ENCODE measurements around the gene ADAMTS12.

Gene ADAMTS12

DNA sequence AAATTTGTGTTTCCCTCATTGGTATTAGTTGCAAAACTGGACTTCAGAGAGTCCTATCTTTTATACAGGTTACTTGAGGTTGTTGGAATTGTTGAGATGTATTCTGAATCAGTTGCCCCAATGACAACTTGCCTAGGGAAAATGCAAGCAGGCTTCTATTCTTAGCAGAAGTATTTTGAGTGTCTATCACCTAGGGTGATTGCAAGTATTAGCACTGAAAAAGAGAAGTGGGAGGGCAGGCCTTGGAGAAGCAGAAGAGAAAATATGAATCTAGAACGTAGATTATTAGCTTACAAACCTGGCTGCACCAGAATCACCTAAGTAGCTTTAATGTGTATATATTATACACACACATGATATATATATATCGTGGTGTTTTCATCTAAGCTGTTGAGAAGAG, 43.2 kb downstream of the ADAMTS12 start:
- Mint-ChIP-seq H3K36me3 (ENCODE audit: low read depth) (peaks cover 32% of the 10 kb centered on the region), H3K9me3 (peaks cover 14% of the 10 kb centered on the region), H3K4me3 (no peak overlapping the region), H3K4me1 (peaks cover 34% of the 10 kb centered on the region), H3K27me3 (ENCODE audit: low read depth, poor library complexity) (no peaks in the 10 kb centered on the region), H3K27ac (no peak overlapping the region)
- TF ChIP-seq, protein P1, sequence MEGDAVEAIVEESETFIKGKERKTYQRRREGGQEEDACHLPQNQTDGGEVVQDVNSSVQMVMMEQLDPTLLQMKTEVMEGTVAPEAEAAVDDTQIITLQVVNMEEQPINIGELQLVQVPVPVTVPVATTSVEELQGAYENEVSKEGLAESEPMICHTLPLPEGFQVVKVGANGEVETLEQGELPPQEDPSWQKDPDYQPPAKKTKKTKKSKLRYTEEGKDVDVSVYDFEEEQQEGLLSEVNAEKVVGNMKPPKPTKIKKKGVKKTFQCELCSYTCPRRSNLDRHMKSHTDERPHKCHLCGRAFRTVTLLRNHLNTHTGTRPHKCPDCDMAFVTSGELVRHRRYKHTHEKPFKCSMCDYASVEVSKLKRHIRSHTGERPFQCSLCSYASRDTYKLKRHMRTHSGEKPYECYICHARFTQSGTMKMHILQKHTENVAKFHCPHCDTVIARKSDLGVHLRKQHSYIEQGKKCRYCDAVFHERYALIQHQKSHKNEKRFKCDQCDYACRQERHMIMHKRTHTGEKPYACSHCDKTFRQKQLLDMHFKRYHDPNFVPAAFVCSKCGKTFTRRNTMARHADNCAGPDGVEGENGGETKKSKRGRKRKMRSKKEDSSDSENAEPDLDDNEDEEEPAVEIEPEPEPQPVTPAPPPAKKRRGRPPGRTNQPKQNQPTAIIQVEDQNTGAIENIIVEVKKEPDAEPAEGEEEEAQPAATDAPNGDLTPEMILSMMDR (IDR thresholded peaks at IDR 0.05): no peak
- no peak for DNase-seq

DNA sequence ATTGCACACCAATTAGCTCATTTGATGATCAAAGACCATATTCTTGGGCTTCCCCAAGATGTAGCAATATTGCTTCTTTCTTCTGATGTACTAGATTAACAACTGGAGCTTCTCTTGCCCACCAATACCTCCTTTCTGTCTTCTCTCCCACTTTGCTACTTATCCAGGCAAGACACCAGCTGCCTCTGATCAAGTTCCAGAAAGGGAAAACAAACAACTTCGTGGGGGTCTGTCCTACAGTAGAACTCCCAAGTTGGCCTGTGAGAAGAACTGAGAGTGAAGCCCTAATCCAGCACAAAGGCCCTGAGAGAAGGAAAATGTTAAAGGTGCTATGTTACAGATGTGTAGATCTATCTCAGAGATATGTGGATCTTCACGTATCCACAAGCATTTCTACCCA, 44.9 kb downstream of the ADAMTS12 start:
- Mint-ChIP-seq H3K9me3 (peaks cover 21% of the 10 kb centered on the region), H3K4me3 (no peak overlapping the region), H3K36me3 (ENCODE audit: low read depth) (peaks cover 39% of the 10 kb centered on the region), H3K27me3 (ENCODE audit: low read depth, poor library complexity) (peaks cover 4% of the 10 kb centered on the region), H3K4me1 (peaks cover 17% of the 10 kb centered on the region), H3K27ac (no peak overlapping the region)
- TF ChIP-seq, protein P1 (IDR thresholded peaks at IDR 0.05): no peak
- no peak for DNase-seq

DNA sequence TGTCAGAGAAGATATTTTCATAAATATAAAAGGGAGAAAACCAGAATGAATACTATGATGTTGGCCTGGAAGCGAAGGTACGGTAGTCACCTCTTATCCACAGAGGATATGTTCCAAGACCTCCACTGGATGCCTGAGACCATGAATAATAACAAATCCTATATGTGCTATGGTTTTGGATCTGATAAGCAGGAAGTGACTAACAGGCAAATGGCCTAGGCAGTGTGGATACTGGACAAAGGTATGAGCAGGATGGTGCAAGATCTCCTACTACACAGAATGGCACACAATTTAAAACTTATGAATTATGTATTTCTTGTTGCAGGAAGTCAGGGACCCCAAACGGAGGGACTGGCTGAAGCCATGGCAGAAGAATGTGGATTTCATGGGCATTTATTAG, 48.2 kb downstream of the ADAMTS12 start:
- H3K27me3 Mint-ChIP-seq (ENCODE audit: low read depth, poor library complexity): peaks cover 4% of the 10 kb centered on the region
- H3K27ac Mint-ChIP-seq: no peak overlapping the region
- peaks cover 21% of the 10 kb centered on the region for H3K9me3 Mint-ChIP-seq
- no peak for DNase-seq
- no peaks in the 10 kb centered on the region for H3K4me1 Mint-ChIP-seq
- TF ChIP-seq, protein P1 (IDR thresholded peaks at IDR 0.05): no peak
- H3K36me3 Mint-ChIP-seq (ENCODE audit: low read depth): peaks cover 39% of the 10 kb centered on the region
- H3K4me3 Mint-ChIP-seq: no peak overlapping the region

DNA sequence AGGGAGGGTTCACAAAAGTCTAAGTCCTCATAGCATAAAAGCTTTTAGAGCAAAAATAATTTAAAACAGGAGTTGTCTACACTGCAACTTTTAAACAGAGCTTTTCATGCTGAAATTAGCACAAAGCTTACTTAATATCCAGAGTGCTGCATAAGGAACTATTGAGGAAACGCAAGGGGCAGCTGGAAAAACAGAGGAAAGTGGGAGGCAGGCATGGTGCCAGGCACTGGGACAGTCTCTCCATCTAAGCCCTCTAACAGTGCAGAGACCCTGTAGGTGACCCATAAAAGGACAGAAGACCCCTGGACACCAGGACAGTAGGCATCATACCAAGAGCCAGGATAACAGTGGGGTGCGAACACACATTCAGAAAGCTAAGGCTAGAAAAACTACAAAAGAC, 49.3 kb downstream of the ADAMTS12 start:
- no peak for DNase-seq
- Mint-ChIP-seq H3K9me3 (peaks cover 21% of the 10 kb centered on the region), H3K27me3 (ENCODE audit: low read depth, poor library complexity) (peaks cover 4% of the 10 kb centered on the region), H3K27ac (no peak overlapping the region), H3K36me3 (ENCODE audit: low read depth) (peaks cover 39% of the 10 kb centered on the region), H3K4me1 (no peaks in the 10 kb centered on the region), H3K4me3 (no peak overlapping the region)
- TF ChIP-seq, protein P1 (IDR thresholded peaks at IDR 0.05): no peak

DNA sequence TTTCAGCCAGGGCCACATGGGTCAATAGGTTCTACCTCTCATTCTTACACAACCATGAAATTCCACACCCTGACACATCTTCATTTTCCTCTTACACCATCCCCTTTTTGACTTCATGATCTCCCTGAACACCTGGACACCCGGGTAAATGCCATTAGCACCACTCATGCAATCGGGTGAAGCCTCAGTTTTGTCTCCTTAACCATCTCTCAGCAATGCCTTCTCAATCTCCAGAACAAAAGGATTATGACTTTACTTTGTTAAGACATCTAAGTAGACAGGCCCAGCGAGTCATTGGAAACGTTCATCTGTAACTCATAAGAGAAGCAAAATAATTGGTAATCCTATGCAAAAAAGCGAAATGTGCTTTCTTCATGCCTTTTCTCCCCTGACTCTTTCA, 49.9 kb downstream of the ADAMTS12 start:
- TF ChIP-seq, protein P1 (IDR thresholded peaks at IDR 0.05): no peak
- peaks cover 4% of the 10 kb centered on the region for H3K27me3 Mint-ChIP-seq (ENCODE audit: low read depth, poor library complexity)
- DNase-seq: no peak
- no peaks in the 10 kb centered on the region for H3K4me1 Mint-ChIP-seq
- peaks cover 21% of the 10 kb centered on the region for H3K9me3 Mint-ChIP-seq
- peaks cover 35% of the 10 kb centered on the region for H3K36me3 Mint-ChIP-seq (ENCODE audit: low read depth)
- no peak overlapping the region for H3K4me3 Mint-ChIP-seq
- H3K27ac Mint-ChIP-seq: no peak overlapping the region

DNA sequence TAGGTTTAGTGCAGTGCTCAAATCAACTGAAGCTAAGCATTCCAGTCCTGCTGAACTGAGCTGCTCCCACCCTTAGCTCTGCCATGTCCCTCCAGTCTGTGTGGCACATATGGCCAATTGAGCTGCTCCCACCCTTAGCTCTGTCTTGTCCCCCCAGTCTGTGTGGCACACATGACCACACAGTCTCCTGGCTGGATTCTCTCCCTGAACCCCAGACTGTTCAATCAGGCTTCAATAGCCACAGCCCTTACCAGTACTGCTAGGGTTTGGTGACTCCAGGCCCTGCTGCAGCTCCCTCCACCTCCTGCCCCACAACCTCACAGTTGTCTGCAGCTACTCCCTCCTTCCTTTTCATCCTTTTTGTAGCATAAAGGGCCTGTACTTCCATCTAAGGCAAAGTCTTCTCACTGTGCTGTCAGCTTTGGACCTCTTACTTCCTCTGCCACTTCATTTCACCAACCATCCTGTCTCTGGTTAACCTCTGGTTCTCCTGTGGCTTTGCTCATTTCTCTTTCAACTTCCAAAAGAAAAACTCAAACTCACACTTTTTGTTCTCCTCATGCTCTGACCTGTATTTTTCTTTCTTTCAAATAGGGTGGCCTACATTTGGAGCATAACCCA, 50.8 kb downstream of the ADAMTS12 start:
- Mint-ChIP-seq H3K27me3 (ENCODE audit: low read depth, poor library complexity) (peaks cover 4% of the 10 kb centered on the region), H3K36me3 (ENCODE audit: low read depth) (peaks cover 27% of the 10 kb centered on the region), H3K4me3 (no peak overlapping the region), H3K9me3 (peaks cover 21% of the 10 kb centered on the region), H3K27ac (no peak overlapping the region), H3K4me1 (no peaks in the 10 kb centered on the region)
- TF ChIP-seq, protein P1 (IDR thresholded peaks at IDR 0.05): no peak
- no peak for DNase-seq
